Effector memory CD8-positive, alpha-beta T cell (primary cell): ENCODE data around the gene TLE6.
"Not testable (repeated sequence)": the region's sequence is repeated elsewhere in the genome, so short reads cannot be mapped to it uniquely, and the experiment has no call there.

ENCODE experiments used
- ATAC-seq: fragments of 150-1000 bp; cut with Tn5 transposase; replicated peaks from 2 replicates; pipeline ENCODE4 v1.10.0; 2021; ENCODE audit warnings: mild to moderate bottlenecking, moderate library complexity
- DNase-seq, 3 experiments: peaks; one replicate each; pipeline ENCODE4 v3.0.0; 2021
- H3K27ac Mint-ChIP-seq, 2 donors: one replicate each; pipeline ENCODE4 v1.8.0; 2022; ENCODE audit warnings: mild to moderate bottlenecking in 2 of 2, mixed read lengths in 2 of 2, moderate library complexity in 2 of 2
- H3K27me3 Mint-ChIP-seq, 2 donors: one replicate each; pipeline ENCODE4 v1.8.0; 2022; ENCODE audit warnings: mixed read lengths in 2 of 2
- H3K36me3 Mint-ChIP-seq: one replicate; pipeline ENCODE4 v1.8.0; 2022; ENCODE audit warnings: mild to moderate bottlenecking, moderate library complexity, mixed read lengths; ENCODE audit not compliant: insufficient read depth
- H3K4me1 Mint-ChIP-seq, 2 donors: one replicate each; pipeline ENCODE4 v1.8.0; 2022; ENCODE audit warnings: low read depth in 2 of 2, mixed read lengths in 2 of 2
- H3K4me3 Mint-ChIP-seq, 2 donors: one replicate each; pipeline ENCODE4 v1.8.0; 2022; ENCODE audit warnings: mild to moderate bottlenecking in 2 of 2, mixed read lengths in 2 of 2, moderate library complexity in 2 of 2
- H3K9me3 Mint-ChIP-seq, 2 donors: one replicate each; pipeline ENCODE4 v1.8.0; 2022; ENCODE audit warnings: mixed read lengths in 2 of 2
- total RNA-seq, 9 experiments: gene quantifications; one replicate each; lab custom pipeline; 2026; lab: John Stamatoyannopoulos, UW

TLE6 gene
- total RNA-seq = 0 to 0.36 (median 0.06) reads per million in 9 experiments

DNA sequence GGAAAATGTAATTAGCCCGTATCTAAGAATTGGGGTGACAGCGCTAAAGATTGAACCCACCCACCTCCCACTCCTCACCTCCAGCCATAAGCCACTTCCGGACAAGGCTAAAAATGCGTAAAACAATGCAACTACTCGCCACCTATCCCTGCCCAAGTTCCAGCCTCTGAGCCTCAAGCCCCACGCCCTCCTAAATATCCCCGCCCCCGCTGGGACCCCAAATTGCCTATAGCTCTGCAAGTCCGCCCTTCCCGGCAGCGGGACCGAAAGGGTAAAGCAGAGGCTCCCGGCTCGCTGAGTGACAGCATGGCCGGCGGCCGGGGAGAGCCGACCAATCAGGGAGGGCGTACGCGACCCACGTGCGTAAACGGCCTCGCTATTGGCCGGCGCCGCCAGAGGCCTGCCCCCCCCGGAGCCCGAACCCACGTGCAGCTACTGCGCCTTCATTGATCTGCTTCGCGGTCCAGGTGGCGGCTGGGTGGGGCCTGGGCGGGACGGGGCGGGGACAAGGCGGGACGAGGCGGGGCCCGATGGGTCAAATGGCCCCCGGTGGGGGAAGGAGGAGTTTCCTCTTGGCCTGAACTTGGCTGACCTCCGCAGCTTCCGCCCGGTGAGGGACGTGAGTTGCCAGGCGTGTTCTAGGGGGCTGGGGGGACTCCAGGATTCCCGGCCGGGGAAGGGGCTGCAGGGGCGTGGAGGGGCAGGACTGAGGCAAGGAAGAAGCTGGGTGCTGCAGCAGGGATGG is at the start of gene TLE6:
TSS of gene TLE6 (plus strand) at position 564 of the 745 bp plus-strand sequence. CDS start 670 bp downstream, outside the sequence.
- Mint-ChIP-seq H3K36me3 (peaks cover 8% of the 10 kb centered on the region), H3K4me3 (peak within 1 kb of the TSS; percentile 88 to 92), H3K9me3 (no peaks in the 10 kb centered on the region), H3K4me1 (peaks cover 7 to 13% of the 10 kb centered on the region in 2 donors), H3K27ac (peak within 1 kb of the TSS; percentile 49 to 90), H3K27me3 (peaks cover 24 to 38% of the 10 kb centered on the region in 2 donors)
- DNase-seq (peak; percentile 83 to 88 (median 85)), ATAC-seq (peak; percentile 99)

DNA sequence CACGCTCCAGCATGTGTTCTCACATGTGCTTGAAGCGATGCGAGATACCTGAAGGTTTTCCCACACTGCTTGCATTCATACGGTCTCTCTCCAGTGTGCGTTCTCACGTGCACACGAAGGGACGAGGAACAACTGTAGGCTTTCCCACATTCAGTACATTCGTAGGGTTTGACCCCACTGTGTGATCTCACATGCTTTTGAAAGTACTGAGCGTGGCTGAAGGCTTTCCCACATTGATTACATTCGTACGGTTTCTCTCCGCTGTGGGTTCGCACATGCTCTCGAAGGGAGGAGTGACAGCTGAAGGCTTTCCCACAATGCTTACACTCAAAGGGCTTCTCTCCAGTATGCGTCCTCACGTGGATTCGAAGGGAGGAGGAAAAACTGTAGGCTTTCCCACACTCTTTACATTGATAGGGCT is 43.9 kb upstream of the TLE6 start:
- no peaks in the 10 kb centered on the region for H3K27me3 Mint-ChIP-seq
- H3K36me3 Mint-ChIP-seq = peaks cover 40% of the 10 kb centered on the region
- H3K9me3 Mint-ChIP-seq = peaks cover 6 to 19% of the 10 kb centered on the region in 2 donors
- no peak overlapping the region for H3K4me3 Mint-ChIP-seq
- no peak overlapping the region for H3K27ac Mint-ChIP-seq
- ATAC-seq (no peak), DNase-seq (no peak)
- H3K4me1 Mint-ChIP-seq = no peaks in the 10 kb centered on the region

DNA sequence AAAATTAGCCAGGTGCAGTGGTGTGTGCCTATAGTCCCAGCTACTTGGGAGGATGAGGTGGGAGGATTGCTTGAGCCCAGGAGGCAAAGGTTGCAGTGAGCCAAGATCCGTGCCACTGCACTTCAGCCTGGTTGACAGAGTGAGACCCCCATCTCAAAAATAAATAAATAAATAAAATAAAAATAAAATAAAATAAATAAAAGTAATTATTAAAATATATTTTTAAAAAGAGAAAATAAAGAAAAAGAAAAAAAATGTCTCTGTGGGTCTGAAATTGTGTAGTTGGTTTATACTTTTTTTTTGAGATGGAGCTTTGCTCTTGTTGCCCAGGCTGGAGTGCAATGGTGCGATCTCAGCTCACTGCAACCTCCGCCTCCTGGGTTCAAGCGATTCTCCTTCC is 41.5 kb upstream of the TLE6 start:
- H3K27me3 Mint-ChIP-seq, ATAC-seq, H3K4me3 Mint-ChIP-seq, H3K4me1 Mint-ChIP-seq, DNase-seq, H3K27ac Mint-ChIP-seq: not testable (repeated sequence)
- Mint-ChIP-seq H3K36me3 (peaks cover 41% of the 10 kb centered on the region), H3K9me3 (peaks cover 6 to 13% of the 10 kb centered on the region in 2 donors)

DNA sequence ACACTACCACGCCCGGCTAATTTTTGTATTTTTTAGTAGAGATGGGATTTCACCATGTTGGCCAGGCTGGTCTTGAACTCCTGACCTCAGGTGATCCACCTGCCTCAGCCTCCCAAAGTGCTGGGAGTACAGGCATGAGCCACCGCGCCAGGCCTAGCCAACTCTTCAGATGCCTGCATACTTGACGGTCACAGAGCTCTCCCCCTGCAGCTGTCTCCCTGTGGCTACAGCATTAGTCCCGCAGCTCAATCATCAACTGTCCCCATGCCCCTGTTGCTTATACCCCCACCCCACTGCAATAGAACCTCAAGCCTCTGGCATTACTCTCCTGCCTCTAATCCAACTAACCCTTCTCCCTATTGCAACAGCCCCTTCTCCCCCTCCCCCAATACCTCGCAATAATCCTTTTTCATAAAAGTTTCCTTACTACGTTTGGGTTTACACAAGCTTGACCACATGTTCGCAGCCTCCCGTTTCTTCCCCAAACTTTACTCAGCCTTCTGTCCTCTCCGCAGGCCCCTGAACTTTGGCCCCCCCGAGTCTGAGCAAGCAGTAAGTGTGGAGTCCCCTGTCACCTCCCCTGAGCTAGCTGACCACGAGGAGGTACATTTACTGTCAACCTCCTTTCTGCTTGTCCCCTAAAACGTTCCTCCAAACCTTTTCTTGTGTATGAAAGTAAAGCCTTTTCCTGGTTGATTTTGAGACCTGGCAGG is 34.3 kb upstream of the TLE6 start:
- no peaks in the 10 kb centered on the region for H3K27me3 Mint-ChIP-seq
- H3K4me1 Mint-ChIP-seq = peaks cover 13 to 28% of the 10 kb centered on the region in 2 donors
- H3K36me3 Mint-ChIP-seq = peaks cover 22% of the 10 kb centered on the region
- DNase-seq (no peak), ATAC-seq (no peak)
- peak overlapping the region; percentile 88 to 95 for H3K4me3 Mint-ChIP-seq
- H3K27ac Mint-ChIP-seq = peak overlapping the region in 1 of 2 donors; percentile 97
- no peaks in the 10 kb centered on the region for H3K9me3 Mint-ChIP-seq

DNA sequence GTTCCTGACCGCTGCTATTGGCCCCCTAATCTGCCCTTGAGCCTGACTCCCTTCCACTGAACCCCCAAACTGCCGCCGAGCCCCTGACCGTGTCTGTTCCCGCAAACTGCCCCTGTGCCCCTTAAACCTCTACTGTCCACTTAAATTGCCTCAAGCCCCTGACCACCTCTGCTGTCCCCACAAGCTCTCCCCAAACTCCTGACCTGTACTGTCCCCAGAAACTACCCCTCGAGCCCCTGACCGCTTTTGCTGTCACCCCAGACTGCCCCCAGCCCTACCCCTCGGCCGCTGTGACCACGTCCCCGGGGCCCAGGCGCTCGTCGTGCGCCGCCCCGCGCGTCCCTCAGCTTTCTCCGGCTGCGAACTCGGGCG is 33.0 kb upstream of the TLE6 start:
- Mint-ChIP-seq H3K27ac (peak overlapping the region; percentile 89 to 97), H3K4me1 (peaks cover 15 to 30% of the 10 kb centered on the region in 2 donors), H3K27me3 (no peaks in the 10 kb centered on the region)

DNA sequence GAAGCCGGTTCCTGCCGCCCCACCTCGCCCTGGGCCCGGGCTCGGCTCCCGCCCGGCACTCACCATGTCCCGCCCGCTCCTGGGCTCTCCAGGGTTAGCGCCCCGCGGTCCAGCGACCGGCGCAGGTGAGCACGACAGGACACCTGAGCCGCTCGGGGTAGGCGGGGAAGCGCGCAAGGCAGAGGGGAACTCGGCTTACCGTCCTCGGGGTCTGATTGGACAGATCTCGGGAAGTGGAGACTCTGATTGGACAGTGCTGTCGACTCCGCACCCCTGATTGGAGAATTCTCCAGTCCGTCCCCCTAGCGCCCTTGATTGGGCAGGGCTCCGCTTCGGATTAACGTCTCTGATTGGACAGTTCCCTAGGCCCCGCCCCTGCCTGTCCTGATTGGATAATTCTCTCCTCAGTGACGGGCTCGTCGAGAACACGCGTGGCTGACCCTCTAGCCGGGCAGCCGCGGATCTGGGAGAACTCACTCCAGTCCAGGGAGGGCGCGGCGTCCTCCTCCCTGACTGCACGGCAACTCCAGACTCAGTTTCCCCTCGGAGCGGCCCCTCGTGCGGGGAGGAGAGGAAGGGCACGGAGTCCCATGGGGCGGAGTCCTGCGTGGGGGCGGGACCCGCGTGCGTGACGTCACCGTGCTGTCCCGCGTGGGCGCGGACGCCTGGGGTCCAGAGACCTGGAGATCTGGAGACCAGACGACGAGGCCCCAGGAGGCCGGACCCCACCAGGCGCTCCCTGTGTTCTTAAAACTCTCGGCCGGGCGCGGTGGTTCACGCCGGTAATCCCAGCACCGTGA is 32.4 kb upstream of the TLE6 start, which contains the start of gene ZNF77:
TSS of gene ZNF77 (minus strand) at position 197 of the 800 bp plus-strand sequence. CDS start at position 66, 131 bp downstream.
- Mint-ChIP-seq H3K9me3 (no peaks in the 10 kb centered on the region), H3K4me3 (peak within 1 kb of the TSS; percentile 88 to 95), H3K27me3 (no peaks in the 10 kb centered on the region), H3K4me1 (peaks cover 20 to 35% of the 10 kb centered on the region in 2 donors), H3K36me3 (peaks cover 17% of the 10 kb centered on the region), H3K27ac (peak within 1 kb of the TSS; percentile 89 to 97)
- ATAC-seq = peak; percentile 97
- peak; percentile 98 to 99 (median 99) for DNase-seq

More for the DNA sequence above, 33.0 kb upstream of the TLE6 start:
- DNase-seq (no peak), ATAC-seq (no peak)
- Mint-ChIP-seq H3K4me3 (peak overlapping the region; percentile 88 to 95), H3K36me3 (peaks cover 17% of the 10 kb centered on the region), H3K9me3 (no peaks in the 10 kb centered on the region)

DNA sequence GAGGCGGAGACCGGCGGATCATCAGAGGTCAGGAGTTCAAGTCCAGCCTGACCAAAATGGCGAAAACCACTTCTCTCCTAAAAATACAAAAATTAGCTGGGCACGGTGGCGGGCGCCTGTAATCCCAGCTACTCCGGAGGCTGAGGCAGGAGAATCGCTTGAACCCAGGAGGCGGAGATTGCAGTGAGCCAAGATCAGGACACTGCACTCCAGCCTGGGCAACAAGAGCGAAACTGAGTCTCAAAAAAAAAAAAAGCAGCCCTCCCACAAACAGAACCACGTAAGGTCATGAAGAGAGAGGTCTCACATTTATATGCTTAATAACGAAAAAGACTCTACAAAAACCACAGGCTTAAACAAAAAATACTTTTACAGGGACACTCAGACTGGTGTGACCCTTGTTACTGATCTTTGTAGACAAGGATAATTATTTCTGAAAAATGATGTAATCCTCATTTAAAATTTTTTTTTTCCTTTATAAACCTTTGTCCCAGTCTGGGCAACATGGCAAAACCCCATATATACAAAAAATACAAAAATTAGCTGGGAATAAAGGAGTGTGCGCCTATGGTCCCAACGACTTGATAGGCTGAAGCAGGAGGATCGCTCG is 31.7 kb upstream of the TLE6 start:
- ATAC-seq = no peak
- H3K27ac Mint-ChIP-seq = peak overlapping the region; percentile 89 to 97
- peaks cover 26 to 41% of the 10 kb centered on the region in 2 donors for H3K4me1 Mint-ChIP-seq
- H3K27me3 Mint-ChIP-seq = no peaks in the 10 kb centered on the region
- H3K4me3 Mint-ChIP-seq = peak overlapping the region; percentile 88 to 95
- H3K9me3 Mint-ChIP-seq = no peaks in the 10 kb centered on the region
- DNase-seq = no peak
- H3K36me3 Mint-ChIP-seq = peaks cover 24% of the 10 kb centered on the region

DNA sequence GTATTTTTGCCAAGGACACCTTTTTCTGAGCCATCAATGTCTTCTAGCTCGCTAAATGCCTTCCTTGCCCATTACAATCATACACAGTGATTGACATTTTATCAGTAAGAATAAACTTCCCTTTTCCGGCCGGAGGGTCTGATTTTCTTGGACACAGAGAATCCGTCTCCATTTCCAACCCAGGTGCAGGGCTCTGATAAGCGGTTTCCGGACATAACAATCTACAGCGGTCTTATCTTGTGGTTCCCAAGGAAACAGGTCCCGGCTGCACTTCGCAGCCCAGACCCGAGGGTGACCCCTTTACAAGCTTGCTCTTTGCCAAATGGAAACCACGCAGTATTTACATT is 27.5 kb upstream of the TLE6 start:
- no peak for DNase-seq
- H3K9me3 Mint-ChIP-seq = no peaks in the 10 kb centered on the region
- no peaks in the 10 kb centered on the region for H3K27me3 Mint-ChIP-seq
- H3K27ac Mint-ChIP-seq = peak overlapping the region; percentile 99
- ATAC-seq = peak; percentile 2
- peaks cover 19% of the 10 kb centered on the region for H3K36me3 Mint-ChIP-seq
- H3K4me3 Mint-ChIP-seq = peak overlapping the region; percentile 98 to 99
- H3K4me1 Mint-ChIP-seq = peaks cover 19 to 28% of the 10 kb centered on the region in 2 donors

DNA sequence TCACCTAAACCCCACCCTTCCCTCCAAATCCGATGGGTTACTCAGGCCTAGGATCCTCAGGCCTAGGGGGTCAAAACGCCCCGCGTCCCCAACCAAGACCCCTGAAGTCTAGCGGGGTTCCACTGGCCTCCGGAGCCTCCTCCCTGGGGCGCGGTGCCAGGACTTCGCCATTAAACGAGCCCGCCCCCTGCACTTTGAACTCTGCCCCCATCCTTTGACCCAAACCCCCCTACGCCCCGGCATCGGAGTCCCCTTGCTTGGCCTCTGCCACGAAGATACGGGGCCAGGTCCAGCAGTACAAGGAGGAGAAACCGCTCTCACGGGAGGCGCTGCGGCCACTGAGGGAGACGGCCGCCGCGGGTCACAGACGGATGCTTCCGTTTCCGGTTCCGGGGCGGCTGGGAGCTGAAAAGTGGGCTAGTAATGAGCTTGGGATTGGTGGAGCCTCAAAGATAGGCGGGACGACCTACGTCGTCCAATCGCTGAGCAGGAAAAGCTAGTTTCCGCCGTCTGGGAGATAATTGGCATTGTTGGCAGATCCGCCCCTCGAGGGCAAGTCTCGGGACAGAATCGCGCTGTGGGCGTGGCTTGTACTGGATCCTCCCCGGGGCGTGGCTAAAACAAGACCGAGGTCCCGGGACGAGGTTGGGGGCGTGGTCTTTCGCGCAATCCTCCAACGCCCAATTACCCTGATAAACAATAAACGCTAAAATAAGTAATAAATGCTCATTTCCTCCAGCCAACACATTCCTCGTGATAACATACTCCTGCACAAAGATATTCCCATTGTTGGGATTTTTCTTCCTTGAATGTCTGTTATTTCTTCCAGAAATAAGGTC is 26.9 kb upstream of the TLE6 start:
- peak; percentile 95 for ATAC-seq
- H3K4me3 Mint-ChIP-seq = peak overlapping the region; percentile 98 to 99
- H3K27me3 Mint-ChIP-seq = no peaks in the 10 kb centered on the region
- H3K9me3 Mint-ChIP-seq = no peaks in the 10 kb centered on the region
- H3K4me1 Mint-ChIP-seq = peaks cover 15 to 23% of the 10 kb centered on the region in 2 donors
- H3K27ac Mint-ChIP-seq = peak overlapping the region; percentile 99
- DNase-seq = peak; percentile 100
- peaks cover 15% of the 10 kb centered on the region for H3K36me3 Mint-ChIP-seq

DNA sequence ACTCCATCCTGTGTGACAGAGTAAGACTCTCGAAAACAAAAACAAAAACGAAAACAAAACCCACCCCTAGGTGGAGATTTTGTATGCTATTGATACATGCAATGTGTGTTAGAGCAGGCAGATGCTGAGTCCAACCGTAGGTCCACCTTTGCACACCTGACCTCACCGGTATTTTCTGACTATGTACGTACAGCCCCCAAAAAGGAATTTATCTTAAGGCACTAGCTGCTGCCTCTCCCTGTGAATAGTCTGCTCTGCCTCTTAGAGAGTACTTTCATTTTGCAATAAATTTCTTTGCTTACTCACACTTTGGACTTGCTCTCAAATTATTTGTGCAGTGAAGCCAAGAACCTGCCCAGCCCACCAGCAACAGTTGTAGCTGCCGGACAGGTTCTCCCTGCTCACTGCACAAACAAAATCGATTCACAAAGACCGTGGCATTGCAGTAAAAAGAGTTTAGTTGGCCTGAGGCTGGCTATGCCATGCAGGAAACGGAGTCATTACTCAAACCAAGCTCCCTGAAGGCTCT is 24.3 kb upstream of the TLE6 start:
- DNase-seq (no peak), ATAC-seq (no peak)
- peaks cover 16% of the 10 kb centered on the region for H3K36me3 Mint-ChIP-seq
- H3K27ac Mint-ChIP-seq = no peak overlapping the region
- H3K27me3 Mint-ChIP-seq = no peaks in the 10 kb centered on the region
- no peak overlapping the region for H3K4me3 Mint-ChIP-seq
- H3K9me3 Mint-ChIP-seq = no peaks in the 10 kb centered on the region
- peaks cover 15 to 20% of the 10 kb centered on the region in 2 donors for H3K4me1 Mint-ChIP-seq

DNA sequence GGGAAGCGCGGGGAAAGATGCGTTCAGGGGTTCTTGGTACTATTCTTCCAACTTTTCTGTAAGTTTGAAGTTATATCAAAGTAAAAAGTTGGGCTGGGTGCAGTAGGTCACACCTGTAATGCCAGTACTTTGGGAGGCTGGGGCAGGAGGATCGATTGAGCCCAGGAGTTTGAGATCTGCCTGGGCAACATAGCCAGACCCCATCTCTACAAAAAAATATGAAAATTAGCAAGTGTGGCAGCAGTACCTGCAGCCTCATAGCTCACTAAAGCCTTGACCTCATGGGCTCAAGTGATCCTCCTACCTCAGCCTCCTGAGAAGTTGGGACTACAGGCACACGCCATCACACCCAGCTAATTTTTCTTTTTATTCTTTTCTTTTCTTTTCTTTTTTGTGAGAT is 20.2 kb upstream of the TLE6 start:
- Mint-ChIP-seq H3K36me3 (peaks cover 3% of the 10 kb centered on the region), H3K4me3 (no peak overlapping the region), H3K27me3 (peaks cover 0 to 5% of the 10 kb centered on the region in 2 donors), H3K27ac (no peak overlapping the region), H3K4me1 (peaks cover 3% of the 10 kb centered on the region in 2 donors), H3K9me3 (no peaks in the 10 kb centered on the region)
- ATAC-seq = no peak
- DNase-seq = no peak

DNA sequence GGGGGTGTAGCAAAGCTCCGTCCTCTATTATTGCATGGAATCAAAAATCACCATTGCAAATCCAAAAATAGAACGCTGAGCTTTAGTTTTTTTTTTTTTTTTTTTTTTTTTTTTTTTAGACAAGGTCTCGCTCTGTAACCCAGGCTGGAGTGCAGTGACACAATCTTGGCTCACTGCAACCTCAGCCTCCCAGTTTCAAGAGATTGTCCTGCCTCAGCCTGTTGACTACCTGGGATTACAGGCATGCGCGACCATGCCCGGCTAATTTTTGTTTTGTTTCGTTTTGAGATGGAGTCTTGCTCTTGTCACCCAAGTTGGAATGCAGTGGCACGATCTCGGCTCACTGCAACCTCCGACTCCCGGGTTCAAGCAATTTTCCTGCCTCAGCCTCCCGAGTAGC is 17.2 kb upstream of the TLE6 start:
- Mint-ChIP-seq H3K4me3 (no peak overlapping the region), H3K27me3 (peaks cover 0 to 5% of the 10 kb centered on the region in 2 donors), H3K9me3 (no peaks in the 10 kb centered on the region), H3K27ac (no peak overlapping the region), H3K4me1 (peaks cover 3% of the 10 kb centered on the region in 2 donors), H3K36me3 (peaks cover 8% of the 10 kb centered on the region)
- DNase-seq = no peak
- no peak for ATAC-seq
